Neural cell (in vitro differentiated cells): ENCODE results near the gene TPCN1. TPM values are rescaled to one million over a fixed set of nuclear protein-coding genes. Genes with fewer than 3 reads are reported as not detected.

Source experiments
- H2AFZ ChIP-seq: fragments of 200-600, 300-800 bp; sonication (generic), shearing (Covaris generic); 2 replicates; pipeline ENCODE4 v1.6.0; 2014; ENCODE audit warnings: low read depth, mild to moderate bottlenecking, antibody characterized with exemption, low read length, moderate library complexity
- H3F3A ChIP-seq: fragments of 200-600 bp; shearing (Covaris generic); 2 replicates; pipeline ENCODE4 v1.6.1; 2016; ENCODE audit warnings: mild to moderate bottlenecking, moderate library complexity, mixed read lengths, antibody characterized with exemption, low read length; ENCODE audit not compliant: insufficient read depth, poor library complexity, severe bottlenecking
- H3K27ac ChIP-seq: fragments of 200-600, 300-800 bp; sonication (generic), shearing (Covaris generic); 2 replicates; pipeline ENCODE4 v1.5.1; 2014; ENCODE audit warnings: mild to moderate bottlenecking, low read length, moderate library complexity
- H3K27me3 ChIP-seq: fragments of 300-800, 200-600 bp; sonication (generic), shearing (Covaris generic); 2 replicates; pipeline ENCODE4 v1.6.0; 2014; ENCODE audit warnings: mild to moderate bottlenecking, low read depth, low read length, moderate library complexity; ENCODE audit not compliant: insufficient read depth
- H3K36me3 ChIP-seq: fragments of 300-800, 200-600 bp; sonication (generic), shearing (Covaris generic); 2 replicates; pipeline ENCODE4 v1.5.1; 2014; ENCODE audit warnings: mild to moderate bottlenecking, antibody characterized with exemption, low read length, moderate library complexity; ENCODE audit not compliant: insufficient read depth
- H3K4me2 ChIP-seq: fragments of 300-800, 200-600 bp; sonication (generic), shearing (Covaris generic); 2 replicates; pipeline ENCODE4 v1.6.0; 2014; ENCODE audit warnings: mild to moderate bottlenecking, low read length
- H3K4me3 ChIP-seq: fragments of 300-800, 200-600 bp; sonication (generic), shearing (Covaris generic); 2 replicates; pipeline ENCODE4 v1.5.1; 2014; ENCODE audit warnings: mild to moderate bottlenecking, low read length, moderate library complexity
- H3K79me2 ChIP-seq: fragments of 200-600 bp; shearing (Covaris generic); replicated peaks from 2 replicates; pipeline ENCODE4 v1.6.0; 2014; ENCODE audit warnings: mild to moderate bottlenecking, low read length, moderate library complexity; ENCODE audit not compliant: insufficient read depth
- H3K9ac ChIP-seq: fragments of 300-800, 200-600 bp; sonication (generic), shearing (Covaris generic); 2 replicates; pipeline ENCODE4 v1.6.1; 2016; ENCODE audit warnings: mild to moderate bottlenecking, low read length, mixed read lengths
- H3K9me2 ChIP-seq: fragments of 200-600 bp; shearing (Covaris generic); 2 replicates; pipeline ENCODE4 v1.6.1; 2016; ENCODE audit warnings: mild to moderate bottlenecking, low read length, mixed read lengths; ENCODE audit not compliant: insufficient read depth
- H3K9me3 ChIP-seq: fragments of 200-600, 300-800 bp; sonication (generic), shearing (Covaris generic); 2 replicates; pipeline ENCODE4 v1.6.1; 2016; ENCODE audit warnings: mild to moderate bottlenecking, mixed run types, low read length, moderate library complexity, mixed read lengths
- H4K20me1 ChIP-seq: fragments of 200-600 bp; shearing (Covaris generic); 2 replicates; pipeline ENCODE4 v1.6.1; 2016; ENCODE audit warnings: mild to moderate bottlenecking, mixed run types; ENCODE audit not compliant: insufficient read depth
- EP300 ChIP-seq: fragments of 450-650 bp; conservative IDR thresholded peaks from 2 replicates; pipeline ENCODE4 v1.6.1; 2014; ENCODE audit warnings: antibody characterized with exemption, mild to moderate bottlenecking, moderate library complexity; ENCODE audit not compliant: poor library complexity, severe bottlenecking
- EZH2 ChIP-seq: fragments of 200-600, 300-800 bp; shearing (Covaris generic), sonication (generic); IDR thresholded peaks from 2 replicates; pipeline ENCODE4 v1.6.1; 2014; ENCODE audit warnings: antibody characterized with exemption, low read length, borderline replicate concordance, mild to moderate bottlenecking; ENCODE audit not compliant: insufficient read depth, poor library complexity, severe bottlenecking
- MXI1 ChIP-seq: fragments of 450-650 bp; conservative IDR thresholded peaks from 2 replicates; pipeline ENCODE4 v1.6.1; 2014; ENCODE audit warnings: antibody characterized with exemption, mild to moderate bottlenecking; ENCODE audit not compliant: poor library complexity, severe bottlenecking
- POLR2AphosphoS5 ChIP-seq: IDR thresholded peaks from 2 replicates; pipeline ENCODE4 v1.6.1; 2012
- RAD21 ChIP-seq: fragments of 450-650 bp; conservative IDR thresholded peaks from 2 replicates; pipeline ENCODE4 v1.6.1; 2014; ENCODE audit warnings: antibody characterized with exemption, mild to moderate bottlenecking, moderate library complexity
- SMC3 ChIP-seq: fragments of 450-650 bp; conservative IDR thresholded peaks from 2 replicates; pipeline ENCODE4 v1.6.1; 2014; ENCODE audit warnings: antibody characterized with exemption, mild to moderate bottlenecking, moderate library complexity; ENCODE audit not compliant: poor library complexity
- TAF1 ChIP-seq: IDR thresholded peaks from 2 replicates; pipeline ENCODE4 v1.6.1; 2012; ENCODE audit warnings: low read depth
- polyA plus RNA-seq: library from polyadenylated mRNA; depleted of rRNA; stranded (reverse); fragments of >200 nt; gene quantifications from 2 replicates; pipeline ENCODE4 v1.2.3, GENCODE V29; 2014
- TF ChIP-seq, protein P1 (sequence below): fragments of 450-650 bp; IDR thresholded peaks from 2 replicates; pipeline ENCODE4 v1.5.1; 2014; ENCODE audit warnings: antibody characterized with exemption, mild to moderate bottlenecking, moderate library complexity; ENCODE audit not compliant: poor library complexity, severe bottlenecking
- TF ChIP-seq, protein P2 (sequence below): IDR thresholded peaks from 2 replicates; pipeline ENCODE4 v1.6.1; 2012; ENCODE audit warnings: borderline replicate concordance

TPCN1 gene
- polyA plus RNA-seq, 1 donor from 2014 or later, result 4.0 TPM

DNA sequence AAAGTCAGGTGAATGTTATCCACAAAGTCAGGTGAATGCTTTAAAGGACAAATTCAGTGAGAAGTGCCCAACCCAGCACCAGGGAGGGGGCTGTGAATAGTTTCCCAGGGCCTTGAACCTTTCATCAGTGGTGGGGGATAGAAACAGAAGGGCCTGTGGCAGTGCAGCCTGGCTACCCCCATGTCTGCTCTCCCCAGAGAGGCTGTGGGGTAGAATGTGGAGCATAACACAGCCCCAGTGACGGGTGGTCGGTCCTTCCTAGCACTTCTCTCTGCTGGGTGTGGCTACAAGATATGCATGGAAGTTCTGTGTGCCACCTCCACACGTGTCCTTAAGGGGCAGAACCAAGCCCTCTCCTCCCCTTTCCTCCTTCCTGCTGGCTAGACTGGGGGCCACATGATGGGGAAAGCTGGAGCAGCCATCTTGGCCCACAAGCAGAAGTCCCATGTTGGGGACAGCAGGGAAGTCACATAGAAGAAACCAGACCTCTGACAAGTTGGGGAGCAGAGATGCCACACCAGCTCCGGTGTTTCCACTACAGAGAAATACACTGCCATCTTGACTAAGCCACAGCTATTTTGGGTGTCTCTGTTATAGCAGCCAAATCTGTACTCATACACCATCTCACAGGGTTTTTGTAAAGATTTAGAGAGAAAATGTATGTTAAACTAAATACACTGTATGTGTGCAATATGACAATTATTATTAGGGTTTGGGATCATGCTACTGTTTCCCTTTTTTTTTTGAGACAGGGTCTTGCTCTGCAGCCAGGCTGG lies 18.8 kb upstream of the TPCN1 start:
- no peaks in the 10 kb centered on the region for H3K36me3 ChIP-seq
- no peak overlapping the region for H3K4me3 ChIP-seq
- H3K9me2 ChIP-seq, result no peaks in the 10 kb centered on the region
- H3K4me2 ChIP-seq, result no peak overlapping the region
- TF ChIP-seq TAF1 (no peak), EZH2 (no peak), MXI1 (no peak), POLR2AphosphoS5 (no peak), SMC3 (no peak), EP300 (no peak), RAD21 (no peak)
- TF ChIP-seq, protein P1, sequence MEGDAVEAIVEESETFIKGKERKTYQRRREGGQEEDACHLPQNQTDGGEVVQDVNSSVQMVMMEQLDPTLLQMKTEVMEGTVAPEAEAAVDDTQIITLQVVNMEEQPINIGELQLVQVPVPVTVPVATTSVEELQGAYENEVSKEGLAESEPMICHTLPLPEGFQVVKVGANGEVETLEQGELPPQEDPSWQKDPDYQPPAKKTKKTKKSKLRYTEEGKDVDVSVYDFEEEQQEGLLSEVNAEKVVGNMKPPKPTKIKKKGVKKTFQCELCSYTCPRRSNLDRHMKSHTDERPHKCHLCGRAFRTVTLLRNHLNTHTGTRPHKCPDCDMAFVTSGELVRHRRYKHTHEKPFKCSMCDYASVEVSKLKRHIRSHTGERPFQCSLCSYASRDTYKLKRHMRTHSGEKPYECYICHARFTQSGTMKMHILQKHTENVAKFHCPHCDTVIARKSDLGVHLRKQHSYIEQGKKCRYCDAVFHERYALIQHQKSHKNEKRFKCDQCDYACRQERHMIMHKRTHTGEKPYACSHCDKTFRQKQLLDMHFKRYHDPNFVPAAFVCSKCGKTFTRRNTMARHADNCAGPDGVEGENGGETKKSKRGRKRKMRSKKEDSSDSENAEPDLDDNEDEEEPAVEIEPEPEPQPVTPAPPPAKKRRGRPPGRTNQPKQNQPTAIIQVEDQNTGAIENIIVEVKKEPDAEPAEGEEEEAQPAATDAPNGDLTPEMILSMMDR, result no peak
- TF ChIP-seq, protein P2, sequence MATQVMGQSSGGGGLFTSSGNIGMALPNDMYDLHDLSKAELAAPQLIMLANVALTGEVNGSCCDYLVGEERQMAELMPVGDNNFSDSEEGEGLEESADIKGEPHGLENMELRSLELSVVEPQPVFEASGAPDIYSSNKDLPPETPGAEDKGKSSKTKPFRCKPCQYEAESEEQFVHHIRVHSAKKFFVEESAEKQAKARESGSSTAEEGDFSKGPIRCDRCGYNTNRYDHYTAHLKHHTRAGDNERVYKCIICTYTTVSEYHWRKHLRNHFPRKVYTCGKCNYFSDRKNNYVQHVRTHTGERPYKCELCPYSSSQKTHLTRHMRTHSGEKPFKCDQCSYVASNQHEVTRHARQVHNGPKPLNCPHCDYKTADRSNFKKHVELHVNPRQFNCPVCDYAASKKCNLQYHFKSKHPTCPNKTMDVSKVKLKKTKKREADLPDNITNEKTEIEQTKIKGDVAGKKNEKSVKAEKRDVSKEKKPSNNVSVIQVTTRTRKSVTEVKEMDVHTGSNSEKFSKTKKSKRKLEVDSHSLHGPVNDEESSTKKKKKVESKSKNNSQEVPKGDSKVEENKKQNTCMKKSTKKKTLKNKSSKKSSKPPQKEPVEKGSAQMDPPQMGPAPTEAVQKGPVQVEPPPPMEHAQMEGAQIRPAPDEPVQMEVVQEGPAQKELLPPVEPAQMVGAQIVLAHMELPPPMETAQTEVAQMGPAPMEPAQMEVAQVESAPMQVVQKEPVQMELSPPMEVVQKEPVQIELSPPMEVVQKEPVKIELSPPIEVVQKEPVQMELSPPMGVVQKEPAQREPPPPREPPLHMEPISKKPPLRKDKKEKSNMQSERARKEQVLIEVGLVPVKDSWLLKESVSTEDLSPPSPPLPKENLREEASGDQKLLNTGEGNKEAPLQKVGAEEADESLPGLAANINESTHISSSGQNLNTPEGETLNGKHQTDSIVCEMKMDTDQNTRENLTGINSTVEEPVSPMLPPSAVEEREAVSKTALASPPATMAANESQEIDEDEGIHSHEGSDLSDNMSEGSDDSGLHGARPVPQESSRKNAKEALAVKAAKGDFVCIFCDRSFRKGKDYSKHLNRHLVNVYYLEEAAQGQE, result no peak
- H2AFZ ChIP-seq, result no peak overlapping the region
- no peaks in the 10 kb centered on the region for H3K9me3 ChIP-seq
- H3K27ac ChIP-seq, result no peak overlapping the region
- H3F3A ChIP-seq, result no peaks in the 10 kb centered on the region
- H4K20me1 ChIP-seq, result no peaks in the 10 kb centered on the region
- no peak overlapping the region for H3K9ac ChIP-seq
- H3K79me2 ChIP-seq, result no peaks in the 10 kb centered on the region
- H3K27me3 ChIP-seq, result no peaks in the 10 kb centered on the region

DNA sequence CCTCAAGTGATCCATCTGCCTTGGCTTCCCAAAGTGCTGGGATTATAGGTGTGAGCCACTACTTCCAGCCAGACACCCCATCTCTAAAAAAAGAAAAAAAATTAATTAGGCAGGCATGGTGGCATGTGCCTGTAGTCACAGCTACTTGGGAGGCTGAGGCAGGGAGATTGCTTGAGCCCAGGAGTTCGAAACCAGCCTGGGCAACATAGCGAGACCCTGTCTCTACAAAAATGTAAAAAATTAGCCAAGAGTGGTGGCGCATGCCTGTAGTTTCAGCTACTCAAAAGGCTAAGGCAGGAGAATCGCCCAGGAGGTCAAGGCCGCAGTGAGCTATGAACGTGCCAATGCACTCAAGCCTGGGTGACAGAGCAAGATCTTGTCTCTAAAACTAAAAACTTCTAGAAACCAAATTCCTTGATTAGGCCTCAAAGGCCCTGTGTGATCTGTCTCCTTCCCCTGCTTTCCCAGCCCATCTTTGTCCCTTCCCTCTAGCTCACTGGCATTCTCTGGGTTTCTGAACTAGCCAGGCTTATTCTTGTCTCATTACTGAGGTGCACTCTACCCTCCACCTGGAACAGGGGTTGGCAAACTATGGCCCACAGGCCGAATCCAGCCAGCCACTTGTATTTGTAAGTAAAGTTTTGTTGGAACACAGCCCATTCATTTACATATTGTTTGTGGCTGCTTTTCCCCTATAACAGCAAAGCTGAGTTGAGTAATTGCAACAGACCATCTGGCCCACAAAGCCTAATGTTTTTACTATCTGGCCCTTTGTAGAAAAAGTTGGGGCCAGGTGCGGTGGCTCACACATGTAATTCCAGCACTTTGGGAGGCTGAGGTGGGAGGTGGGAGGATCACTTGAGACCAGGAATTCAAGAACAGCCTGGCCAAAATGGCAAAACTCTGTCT lies 17.2 kb upstream of the TPCN1 start:
- Histone ChIP-seq H3K4me3 (no peak overlapping the region), H3K9me2 (no peaks in the 10 kb centered on the region), H3K9me3 (no peaks in the 10 kb centered on the region), H3K4me2 (no peak overlapping the region), H3K27me3 (no peaks in the 10 kb centered on the region), H3K9ac (no peak overlapping the region), H3K36me3 (no peaks in the 10 kb centered on the region), H2AFZ (no peak overlapping the region), H3K79me2 (no peaks in the 10 kb centered on the region), H3F3A (no peaks in the 10 kb centered on the region), H4K20me1 (no peaks in the 10 kb centered on the region), H3K27ac (no peak overlapping the region)
- TF ChIP-seq RAD21 (no peak), SMC3 (no peak), EP300 (no peak), MXI1 (no peak), EZH2 (no peak), POLR2AphosphoS5 (no peak), TAF1 (no peak)
- TF ChIP-seq, protein P2, result no peak
- TF ChIP-seq, protein P1, result no peak
